Activated naive CD8-positive, alpha-beta T cell (primary cell): ENCODE measurements around the gene AGBL4.
"Not testable (repeated sequence)": the region's sequence is repeated elsewhere in the genome, so short reads cannot be mapped to it uniquely, and the experiment has no call there.

Experiments used
- H3K27ac Mint-ChIP-seq: one replicate; pipeline ENCODE4 v1.8.0; 2021; ENCODE audit warnings: mixed read lengths
- H3K27me3 Mint-ChIP-seq: one replicate; pipeline ENCODE4 v1.8.0; 2021; ENCODE audit warnings: mixed read lengths
- H3K36me3 Mint-ChIP-seq: one replicate; pipeline ENCODE4 v1.8.0; 2021; ENCODE audit warnings: mixed read lengths
- H3K4me1 Mint-ChIP-seq: one replicate; pipeline ENCODE4 v1.8.0; 2021; ENCODE audit warnings: low read depth, mixed read lengths
- H3K4me3 Mint-ChIP-seq: one replicate; pipeline ENCODE4 v1.8.0; 2021; ENCODE audit warnings: mild to moderate bottlenecking, mixed read lengths
- H3K9me3 Mint-ChIP-seq: one replicate; pipeline ENCODE4 v1.8.0; 2021; ENCODE audit warnings: low read depth, mixed read lengths

Gene AGBL4

DNA sequence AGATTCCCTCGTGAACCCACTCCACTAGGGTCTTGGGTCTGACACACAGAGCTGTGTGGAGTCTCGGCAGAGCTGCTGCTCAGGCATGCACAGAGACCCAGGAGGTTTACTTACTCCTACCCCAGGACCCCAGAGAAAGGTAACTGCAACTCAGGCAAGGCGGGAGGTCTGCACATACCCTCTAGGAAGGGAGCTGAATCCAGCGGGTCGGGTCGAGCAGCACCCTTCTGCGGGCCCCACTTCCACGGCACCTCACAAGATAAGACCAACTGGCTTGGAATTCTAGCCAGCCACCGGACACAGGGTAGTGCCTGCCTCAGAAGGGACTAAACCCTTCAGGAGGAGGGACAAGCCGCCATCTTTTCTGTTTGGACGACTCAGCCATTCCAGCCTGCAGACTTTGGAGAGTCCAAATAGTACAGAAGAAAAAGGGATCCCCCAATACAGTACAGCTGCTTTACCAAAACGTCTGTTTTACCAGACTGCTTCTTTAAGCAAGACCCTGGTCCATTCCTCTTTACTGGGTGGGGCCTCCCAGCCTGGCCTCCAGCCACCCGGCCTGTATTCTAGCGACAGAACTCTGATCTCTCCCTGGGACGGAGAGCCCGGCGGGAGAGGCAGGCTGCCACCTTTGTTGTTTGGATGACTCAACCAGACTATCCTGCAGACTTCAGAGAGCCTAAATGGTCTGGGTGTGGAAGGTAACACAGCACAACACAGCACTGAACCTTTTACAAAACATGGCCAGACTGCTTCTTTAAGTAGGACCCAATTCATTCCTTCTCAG lies 692.5 kb downstream of the AGBL4 start:
- Mint-ChIP-seq H3K27ac (no peak overlapping the region), H3K27me3 (no peaks in the 10 kb centered on the region), H3K9me3 (no peaks in the 10 kb centered on the region), H3K4me1 (no peaks in the 10 kb centered on the region), H3K36me3 (no peaks in the 10 kb centered on the region), H3K4me3 (no peak overlapping the region)

DNA sequence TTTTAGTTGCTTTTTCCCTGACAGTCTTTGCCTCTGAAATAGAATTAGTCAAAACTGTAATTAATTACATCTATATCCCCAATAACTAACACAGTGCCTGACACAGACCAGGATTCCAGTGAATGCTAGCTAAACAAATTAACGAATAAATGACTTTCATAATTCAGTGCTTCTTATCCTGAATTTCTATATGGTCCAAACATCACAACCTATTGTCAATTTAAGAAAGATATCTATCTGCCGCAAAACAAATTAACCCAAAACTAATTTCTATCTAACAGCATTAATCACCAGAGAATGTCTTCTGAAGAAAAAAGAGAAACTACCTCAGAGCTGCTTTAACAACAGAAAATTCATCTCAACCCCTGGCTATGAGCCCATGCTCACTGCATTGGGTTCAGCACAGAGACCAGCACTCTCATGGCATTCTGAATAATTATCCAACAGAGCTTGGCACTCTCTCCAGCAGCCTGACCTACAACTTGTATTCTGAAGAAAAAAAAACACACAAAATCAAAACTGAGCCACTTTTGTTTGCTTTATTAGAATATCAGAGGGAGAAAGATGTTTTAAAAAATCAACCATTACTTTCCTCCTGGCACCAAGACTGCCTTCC lies 699.7 kb downstream of the AGBL4 start:
- Mint-ChIP-seq H3K4me3 (no peak overlapping the region), H3K36me3 (no peaks in the 10 kb centered on the region), H3K9me3 (no peaks in the 10 kb centered on the region), H3K27me3 (no peaks in the 10 kb centered on the region), H3K4me1 (no peaks in the 10 kb centered on the region), H3K27ac (no peak overlapping the region)

DNA sequence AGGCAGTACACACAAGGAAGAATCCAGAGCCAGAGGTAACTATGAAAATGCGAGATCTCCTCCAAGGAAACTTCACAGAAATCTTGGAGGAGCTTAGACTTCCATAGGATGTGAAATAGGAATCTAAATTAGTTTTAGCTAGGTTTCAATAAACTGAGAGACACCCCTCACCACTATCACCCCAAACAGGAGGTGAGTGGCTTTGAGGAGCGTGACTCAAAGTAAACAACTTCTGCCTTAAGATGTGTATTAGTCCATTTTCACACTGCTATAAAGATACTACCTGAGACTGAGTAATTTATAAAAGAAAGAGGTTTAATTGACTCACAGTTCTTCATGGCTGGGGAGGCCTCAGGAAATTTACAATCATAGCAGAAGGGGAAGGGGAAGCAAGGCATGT lies 703.3 kb downstream of the AGBL4 start:
- not testable (repeated sequence) for H3K36me3 Mint-ChIP-seq, H3K27me3 Mint-ChIP-seq, H3K4me1 Mint-ChIP-seq, H3K4me3 Mint-ChIP-seq, H3K9me3 Mint-ChIP-seq, H3K27ac Mint-ChIP-seq

DNA sequence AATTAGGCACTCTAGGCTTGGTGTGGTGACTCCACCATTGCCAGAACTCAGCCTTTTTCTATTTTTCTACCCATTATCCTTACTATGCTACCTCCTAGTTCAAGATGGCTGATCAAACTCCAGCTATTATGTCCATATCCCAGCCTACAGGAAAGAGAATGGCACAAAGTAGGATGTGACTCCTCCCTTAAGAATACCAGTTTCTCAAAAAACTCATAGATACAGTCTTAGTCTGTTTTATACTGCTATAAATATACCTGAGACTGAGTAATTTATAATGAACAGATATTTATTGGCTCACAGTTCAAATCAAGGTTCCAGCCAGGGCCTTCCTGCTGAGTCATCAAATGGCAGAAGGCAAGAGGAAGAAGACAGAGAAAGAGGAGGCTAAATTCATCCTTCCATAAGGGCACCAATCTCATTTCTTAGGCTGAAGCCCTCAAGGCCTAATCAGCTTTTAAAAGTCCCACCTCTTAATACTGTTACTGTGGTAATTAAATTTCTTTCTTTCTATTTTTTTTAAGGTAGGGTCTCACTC lies 704.3 kb downstream of the AGBL4 start:
- Mint-ChIP-seq H3K36me3 (no peaks in the 10 kb centered on the region), H3K4me3 (no peak overlapping the region), H3K27me3 (no peaks in the 10 kb centered on the region), H3K27ac (no peak overlapping the region), H3K4me1 (no peaks in the 10 kb centered on the region), H3K9me3 (peaks cover 4% of the 10 kb centered on the region)

DNA sequence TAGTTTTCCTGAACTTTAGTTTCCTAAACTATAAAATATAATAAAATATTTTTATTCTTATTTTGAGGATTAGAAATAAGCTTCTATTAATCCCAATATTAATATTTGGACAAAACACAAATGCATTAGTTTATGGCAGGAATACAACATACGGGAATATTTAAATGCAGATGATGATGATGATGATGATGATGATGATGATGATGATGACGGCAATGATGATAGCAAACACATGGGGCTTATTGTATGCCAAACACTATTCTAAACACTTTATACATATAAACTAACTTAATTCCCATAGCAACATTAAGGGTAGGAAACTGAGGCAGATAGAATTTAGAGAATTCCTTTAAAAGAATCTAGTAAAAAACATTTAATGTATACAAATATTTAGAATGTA lies 705.5 kb downstream of the AGBL4 start:
- H3K4me3 Mint-ChIP-seq, result no peak overlapping the region
- no peaks in the 10 kb centered on the region for H3K36me3 Mint-ChIP-seq
- H3K9me3 Mint-ChIP-seq, result peaks cover 4% of the 10 kb centered on the region
- H3K27ac Mint-ChIP-seq, result no peak overlapping the region
- H3K27me3 Mint-ChIP-seq, result no peaks in the 10 kb centered on the region
- H3K4me1 Mint-ChIP-seq, result no peaks in the 10 kb centered on the region

DNA sequence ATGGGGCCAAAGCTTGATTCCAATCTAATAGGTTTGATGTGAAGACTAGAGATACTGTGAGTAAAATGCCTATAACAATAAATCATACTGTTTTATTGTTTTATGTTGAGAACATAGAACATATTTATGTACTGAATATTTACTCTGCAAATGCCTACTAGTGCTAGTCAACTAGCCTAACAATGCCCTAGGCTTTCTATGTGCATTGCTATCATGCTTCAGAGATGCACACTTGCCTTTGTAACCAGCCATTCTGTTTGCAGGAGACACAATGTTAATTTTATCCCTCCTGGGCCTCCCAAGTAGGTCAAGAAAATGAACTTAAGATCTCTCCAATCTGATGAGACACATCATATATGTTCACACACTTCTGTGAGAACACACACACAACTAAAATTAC lies 716.3 kb downstream of the AGBL4 start:
- Mint-ChIP-seq H3K36me3 (no peaks in the 10 kb centered on the region), H3K27ac (no peak overlapping the region), H3K9me3 (peaks cover 4% of the 10 kb centered on the region), H3K27me3 (no peaks in the 10 kb centered on the region), H3K4me3 (no peak overlapping the region), H3K4me1 (no peaks in the 10 kb centered on the region)

DNA sequence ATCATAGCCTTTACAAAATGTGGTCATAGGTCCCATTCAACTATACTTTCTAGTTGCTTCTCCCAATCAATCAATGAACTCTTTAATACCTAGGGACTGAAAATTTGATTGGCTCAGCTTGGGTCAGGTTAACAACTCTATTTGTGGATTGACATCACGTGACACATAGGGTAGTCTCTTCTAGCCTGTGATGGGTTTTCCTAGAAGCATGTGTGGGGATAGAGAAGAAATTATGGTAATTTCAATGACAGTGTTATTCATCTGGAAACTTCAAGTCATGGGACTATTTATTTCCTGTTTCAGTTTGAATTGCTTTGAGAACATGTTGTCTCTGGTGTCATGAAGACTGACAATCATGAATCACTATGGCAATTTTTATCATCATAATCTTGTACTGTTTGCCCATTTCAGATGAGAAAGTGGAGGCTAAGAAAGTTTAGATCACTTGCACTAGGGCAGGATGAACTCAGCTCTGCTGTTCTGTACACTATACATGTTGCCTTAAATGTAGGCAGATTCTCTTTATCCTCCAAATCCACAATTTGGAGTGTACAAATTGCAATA lies 717.2 kb downstream of the AGBL4 start:
- Mint-ChIP-seq H3K27ac (no peak overlapping the region), H3K9me3 (peaks cover 4% of the 10 kb centered on the region), H3K4me3 (no peak overlapping the region), H3K27me3 (no peaks in the 10 kb centered on the region), H3K36me3 (no peaks in the 10 kb centered on the region), H3K4me1 (no peaks in the 10 kb centered on the region)

DNA sequence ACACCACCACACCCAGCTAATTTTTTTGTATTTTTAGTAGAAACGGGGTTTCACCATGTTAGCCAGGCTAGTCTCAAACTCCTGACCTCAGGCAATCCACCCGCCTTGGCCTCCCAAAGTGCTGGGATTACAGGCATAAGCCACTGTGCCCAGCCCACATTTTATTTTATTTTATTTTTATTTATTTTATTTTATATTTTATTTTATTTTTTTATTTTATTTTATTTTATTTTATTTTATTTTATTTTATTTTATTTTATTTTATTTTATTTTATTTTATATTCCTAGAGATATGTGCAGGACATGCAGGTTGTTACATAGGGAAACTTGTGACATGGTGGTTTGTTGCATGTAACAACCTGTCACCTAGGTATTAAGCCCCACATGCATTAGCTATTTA lies 721.4 kb downstream of the AGBL4 start:
- H3K36me3 Mint-ChIP-seq, H3K27me3 Mint-ChIP-seq: not testable (repeated sequence)

DNA sequence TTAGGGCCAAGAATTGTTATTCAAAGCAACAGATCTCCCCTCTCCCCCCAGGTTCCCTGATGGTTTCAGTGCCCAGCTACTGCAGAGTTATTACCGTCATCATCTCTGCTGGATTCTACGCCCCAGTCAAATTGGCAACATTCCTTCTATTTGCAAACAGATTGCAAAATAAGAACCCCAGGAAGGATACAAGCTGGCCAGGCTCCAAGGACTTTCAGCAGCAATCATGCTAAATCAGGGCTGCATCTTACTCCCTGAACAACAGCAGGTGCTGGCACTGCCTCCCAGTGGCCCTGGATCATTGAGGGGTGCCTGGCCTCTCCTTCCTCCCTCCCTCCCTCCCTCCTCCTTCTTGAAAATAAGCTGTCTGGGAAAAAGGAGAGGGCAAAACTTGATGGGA lies 725.5 kb downstream of the AGBL4 start:
- no peaks in the 10 kb centered on the region for H3K36me3 Mint-ChIP-seq
- H3K9me3 Mint-ChIP-seq, result peaks cover 4% of the 10 kb centered on the region
- no peak overlapping the region for H3K27ac Mint-ChIP-seq
- no peak overlapping the region for H3K4me3 Mint-ChIP-seq
- no peaks in the 10 kb centered on the region for H3K27me3 Mint-ChIP-seq
- no peaks in the 10 kb centered on the region for H3K4me1 Mint-ChIP-seq

More for the DNA sequence above, 721.4 kb downstream of the AGBL4 start:
- H3K9me3 Mint-ChIP-seq, H3K4me3 Mint-ChIP-seq, H3K4me1 Mint-ChIP-seq, H3K27ac Mint-ChIP-seq: not testable (repeated sequence)

DNA sequence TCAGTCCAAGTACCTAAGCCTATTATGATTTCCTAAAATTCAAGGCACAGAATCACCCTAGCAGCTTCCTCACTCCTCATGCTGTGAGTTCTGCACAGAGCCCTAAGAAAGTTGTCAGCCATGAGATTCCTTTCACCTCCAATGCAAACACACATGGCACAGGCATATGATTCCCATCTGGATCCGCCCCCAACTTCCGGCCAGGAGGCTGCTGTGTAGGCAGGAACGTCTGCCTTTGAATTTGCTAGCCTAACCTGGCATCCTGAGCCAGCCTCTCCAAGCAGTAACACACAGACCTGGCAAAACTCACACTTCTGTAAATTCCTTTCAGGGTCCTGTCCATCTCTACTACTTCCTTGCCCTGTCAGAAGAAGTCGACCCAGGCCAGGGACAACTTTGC lies 726.0 kb downstream of the AGBL4 start:
- H3K9me3 Mint-ChIP-seq, result peaks cover 2% of the 10 kb centered on the region
- H3K4me3 Mint-ChIP-seq, result no peak overlapping the region

DNA sequence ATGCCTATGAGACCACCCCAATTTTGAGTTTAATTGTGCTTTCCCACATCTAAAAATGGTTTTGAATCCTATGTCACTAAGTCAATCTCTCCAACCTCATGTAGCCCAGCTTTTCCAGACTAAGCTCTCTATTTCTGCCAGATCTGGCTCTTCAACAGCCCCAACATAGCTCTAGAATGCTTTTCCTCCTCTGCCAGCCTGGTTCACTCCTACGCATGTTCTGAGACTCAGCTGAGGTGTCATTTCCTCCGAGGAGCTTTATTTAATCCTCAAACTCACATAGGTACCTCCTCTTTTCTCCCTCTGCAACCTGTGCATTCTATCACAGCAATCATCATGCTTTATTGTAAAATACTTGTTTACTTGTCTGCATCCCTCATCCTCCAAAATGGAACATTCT lies 729.2 kb downstream of the AGBL4 start:
- H3K4me3 Mint-ChIP-seq, result no peak overlapping the region
- no peaks in the 10 kb centered on the region for H3K27me3 Mint-ChIP-seq
- H3K27ac Mint-ChIP-seq, result no peak overlapping the region
- H3K36me3 Mint-ChIP-seq, result no peaks in the 10 kb centered on the region
- no peaks in the 10 kb centered on the region for H3K9me3 Mint-ChIP-seq
- H3K4me1 Mint-ChIP-seq, result no peaks in the 10 kb centered on the region

More for the DNA sequence above, 726.0 kb downstream of the AGBL4 start:
- H3K36me3 Mint-ChIP-seq, result no peaks in the 10 kb centered on the region
- H3K27ac Mint-ChIP-seq, result no peak overlapping the region
- no peaks in the 10 kb centered on the region for H3K27me3 Mint-ChIP-seq
- H3K4me1 Mint-ChIP-seq, result no peaks in the 10 kb centered on the region

DNA sequence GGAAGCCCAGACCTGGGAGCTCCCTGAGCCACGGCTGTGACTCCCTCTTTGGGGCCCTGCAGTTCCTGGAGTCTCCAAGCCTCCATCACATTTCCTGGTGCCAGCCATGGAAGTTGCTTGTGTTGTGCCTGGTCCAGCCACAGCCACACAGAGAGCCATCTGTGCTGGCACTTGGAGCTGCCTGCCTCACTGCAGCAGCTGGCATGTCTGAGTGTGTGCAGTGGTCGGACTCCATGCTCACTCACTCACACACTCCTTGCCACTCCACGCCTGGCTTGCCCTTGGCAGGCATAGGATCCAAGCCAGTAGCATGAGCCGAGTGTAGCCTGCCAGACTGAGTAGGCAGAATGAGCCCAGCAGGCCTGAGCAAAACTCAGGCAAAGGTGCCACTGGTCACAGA lies 730.7 kb downstream of the AGBL4 start:
- Mint-ChIP-seq H3K9me3 (no peaks in the 10 kb centered on the region), H3K27me3 (no peaks in the 10 kb centered on the region), H3K27ac (no peak overlapping the region), H3K36me3 (no peaks in the 10 kb centered on the region), H3K4me1 (no peaks in the 10 kb centered on the region), H3K4me3 (no peak overlapping the region)

DNA sequence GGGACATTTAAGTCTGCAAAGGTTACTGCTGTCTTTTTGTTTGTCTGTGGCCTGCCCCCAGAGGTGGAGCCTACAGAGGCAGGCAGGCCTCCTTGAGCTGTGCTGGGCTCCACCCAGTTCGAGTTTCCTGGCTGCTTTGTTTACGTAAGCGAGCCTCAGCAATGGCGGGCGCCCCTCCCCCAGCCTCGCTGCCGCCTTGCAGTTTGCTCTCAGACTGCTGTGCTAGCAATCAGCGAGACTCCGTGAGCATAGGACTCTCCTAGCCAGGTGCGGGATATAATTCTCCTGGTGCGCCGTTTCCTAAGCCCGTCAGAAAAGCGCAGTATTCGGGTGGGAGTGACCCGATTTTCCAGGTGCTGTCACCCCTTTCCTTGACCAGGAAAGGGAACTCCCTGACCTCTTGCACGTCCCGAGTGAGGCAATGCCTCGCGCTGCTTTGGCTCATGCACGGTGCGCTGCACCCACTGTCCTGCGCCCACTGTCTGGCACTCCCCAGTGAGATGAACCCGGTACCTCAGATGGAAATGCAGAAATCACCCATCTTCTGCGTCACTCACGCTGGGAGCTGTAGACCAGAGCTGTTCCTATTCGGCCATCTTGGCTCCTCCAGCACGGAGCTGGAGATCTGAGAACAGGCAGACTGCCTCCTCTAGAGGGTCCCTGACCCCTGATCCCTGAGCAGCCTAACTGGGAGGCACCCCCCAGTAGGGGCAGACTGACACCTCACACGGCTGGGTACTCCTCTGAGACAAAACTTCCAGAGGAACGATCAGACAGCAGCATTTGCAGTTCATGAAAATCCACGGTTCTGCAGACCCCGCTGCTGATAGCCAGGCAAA lies 766.3 kb downstream of the AGBL4 start:
- peaks cover 13% of the 10 kb centered on the region for H3K9me3 Mint-ChIP-seq
- not testable (repeated sequence) for H3K27ac Mint-ChIP-seq, H3K36me3 Mint-ChIP-seq, H3K27me3 Mint-ChIP-seq, H3K4me1 Mint-ChIP-seq, H3K4me3 Mint-ChIP-seq

DNA sequence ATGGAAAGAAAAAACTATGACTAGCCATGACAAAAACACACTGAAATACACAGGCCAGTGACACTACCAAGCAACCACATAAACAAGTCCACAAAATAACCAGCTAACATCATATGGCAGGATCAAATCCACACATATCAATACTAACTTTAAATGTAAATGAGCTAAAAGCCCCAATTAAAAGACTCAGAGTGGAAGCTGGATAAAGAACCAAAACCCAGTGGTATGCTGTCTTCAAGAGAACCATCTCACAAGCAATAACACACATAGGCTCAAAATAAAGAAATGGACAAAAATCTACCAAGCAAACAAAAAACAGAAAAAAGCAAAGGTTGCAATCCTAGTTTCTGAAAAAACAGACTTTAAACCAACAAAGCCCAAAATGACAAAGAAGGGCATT lies 770.8 kb downstream of the AGBL4 start:
- no peak overlapping the region for H3K27ac Mint-ChIP-seq
- no peak overlapping the region for H3K4me3 Mint-ChIP-seq
- no peaks in the 10 kb centered on the region for H3K4me1 Mint-ChIP-seq
- H3K9me3 Mint-ChIP-seq, result peaks cover 26% of the 10 kb centered on the region
- peaks cover 4% of the 10 kb centered on the region for H3K36me3 Mint-ChIP-seq
- H3K27me3 Mint-ChIP-seq, result peaks cover 1% of the 10 kb centered on the region
